Medulla oblongata (tissue), 1 donor: ENCODE results near the gene ACER2.
A peak's percentile ranks its signal among the peaks of the same experiment; 100 is the strongest.
"Not testable (repeated sequence)": the region's sequence is repeated elsewhere in the genome, so short reads cannot be mapped to it uniquely, and the experiment has no call there.

Source experiments
- DNase-seq: peaks from one replicate; pipeline ENCODE4 v3.0.0-alpha.2; 2015; ENCODE audit errors: extremely low spot score

ACER2 gene

DNA sequence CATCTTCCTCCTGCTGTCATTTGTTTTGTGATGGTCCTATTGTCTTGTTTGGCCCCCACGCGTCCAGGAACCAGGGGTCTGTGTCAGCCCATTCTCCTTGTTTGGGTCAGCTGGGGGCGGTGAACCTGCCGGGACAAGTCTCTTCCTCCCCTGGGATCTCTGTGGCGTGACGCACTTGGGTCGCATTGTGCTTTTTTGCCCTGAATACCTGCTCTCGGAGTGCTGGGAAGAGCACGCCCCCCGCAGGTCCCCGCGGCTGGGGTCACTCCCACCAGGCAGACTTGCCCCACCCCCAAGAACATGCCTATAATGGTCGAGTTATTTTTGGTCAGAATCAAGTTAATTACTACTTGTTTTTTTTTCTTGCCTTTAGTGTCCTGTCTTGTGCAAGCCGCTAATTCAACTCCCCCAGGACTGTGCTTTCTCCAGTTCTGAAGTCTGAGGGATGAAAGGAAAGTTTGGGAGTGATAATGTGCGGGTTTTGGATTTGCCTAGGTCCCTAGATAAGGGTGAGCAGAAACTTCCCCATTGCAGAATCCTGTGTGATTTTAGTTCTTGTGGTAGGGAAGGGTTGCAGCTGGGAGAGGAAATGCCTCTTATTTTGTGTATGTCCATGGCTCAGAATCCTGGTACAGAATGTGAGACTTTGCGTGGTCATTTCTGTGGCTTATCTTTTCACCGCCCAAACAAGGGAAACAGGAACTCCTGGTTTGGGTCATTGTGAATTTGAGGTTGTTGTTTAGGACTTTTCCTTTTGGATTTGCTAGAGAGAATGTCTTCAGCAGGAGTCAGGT, 789 bp downstream of the ACER2 start:
- peak; percentile 28 for DNase-seq

- DNase-seq: no peak
Observed at GRCh38 chr9:19410195-19410503, 1.3 kb downstream of the ACER2 start.

DNA sequence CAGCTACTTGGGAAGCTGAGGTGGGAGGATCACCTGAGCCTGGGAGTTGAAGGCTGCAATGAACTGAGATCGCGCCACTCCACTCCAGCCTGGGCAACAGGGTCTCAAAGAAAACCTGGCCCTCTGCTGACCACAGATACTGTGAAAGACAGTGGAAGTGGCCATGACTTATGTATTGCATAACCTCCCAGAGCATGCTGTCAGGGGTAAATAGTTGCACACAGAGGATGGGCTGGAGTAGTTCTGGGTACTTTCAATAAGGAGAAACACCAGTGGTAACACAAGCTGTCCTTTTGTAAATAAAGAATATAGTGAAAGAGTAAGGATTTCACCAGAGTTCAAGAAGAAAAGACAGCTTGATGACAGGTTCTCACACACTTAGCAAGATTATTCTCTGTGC, 1.8 kb downstream of the ACER2 start:
- no peak for DNase-seq

GRCh38 chr9:19411316-19411715, 2.5 kb downstream of the ACER2 start:
- DNase-seq: no peak

DNA sequence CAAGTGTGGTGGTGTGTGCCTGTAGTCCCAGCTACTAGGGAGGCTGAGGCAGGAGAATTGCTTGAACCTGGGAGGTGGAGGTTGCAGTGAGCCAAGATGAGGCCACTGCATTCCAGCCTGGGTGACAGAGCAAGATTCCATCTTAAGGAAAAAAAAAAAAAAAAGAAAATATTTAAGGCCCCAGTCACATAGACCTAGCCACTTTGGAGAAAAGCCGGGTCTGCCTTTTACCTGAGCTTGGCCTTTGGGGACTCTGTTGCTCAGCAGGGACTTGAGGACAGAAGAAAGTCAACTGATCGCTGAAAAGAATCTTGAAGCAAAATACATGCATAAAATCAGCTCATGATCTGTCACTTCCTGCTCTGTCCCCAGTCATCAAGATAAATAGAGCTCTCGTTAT, 4.6 kb downstream of the ACER2 start:
- not testable (repeated sequence) for DNase-seq

DNA sequence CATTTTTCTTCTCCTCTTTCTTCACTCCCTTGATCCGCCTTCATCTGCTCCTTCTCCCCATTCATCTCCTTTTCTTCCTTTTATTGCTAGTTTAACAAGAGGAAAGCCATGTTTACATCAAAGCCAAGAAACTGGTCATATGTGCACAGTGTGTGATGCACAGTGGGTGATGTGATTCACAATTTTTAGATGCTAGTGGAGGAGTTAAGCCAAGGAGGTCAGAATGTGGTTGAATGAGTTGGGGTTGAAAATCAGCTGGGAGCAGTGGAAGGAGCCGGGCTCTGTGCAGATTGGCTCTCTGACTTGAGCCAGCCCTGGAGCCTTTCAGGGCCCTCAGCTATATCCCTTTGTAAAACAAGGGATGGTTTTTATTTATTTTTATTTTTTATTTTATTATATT, 7.3 kb downstream of the ACER2 start:
- no peak for DNase-seq

DNA sequence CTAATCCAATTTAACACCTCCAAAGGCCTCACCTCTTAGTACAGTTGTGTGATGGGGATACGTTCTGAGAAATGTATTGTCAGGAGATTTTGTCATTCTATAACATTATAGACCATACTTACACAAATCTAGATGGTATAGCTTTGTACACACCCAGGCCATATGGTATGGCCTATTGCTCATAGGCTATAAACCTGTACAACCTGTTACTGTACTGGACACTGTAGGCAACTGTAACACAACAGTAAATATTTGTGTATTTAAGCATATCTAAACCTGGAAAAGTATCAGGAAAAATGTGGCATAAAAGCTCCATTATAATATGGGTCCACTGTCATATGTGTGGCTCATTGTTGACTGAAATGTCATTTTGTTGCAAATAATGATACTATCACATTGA, 12.1 kb downstream of the ACER2 start:
- DNase-seq: no peak

- DNase-seq: no peak
Observed at GRCh38 chr9:19423163-19423562, 14.4 kb downstream of the ACER2 start.

GRCh38 chr9:19424176-19424779, 15.5 kb downstream of the ACER2 start:
- no peak for DNase-seq

DNA sequence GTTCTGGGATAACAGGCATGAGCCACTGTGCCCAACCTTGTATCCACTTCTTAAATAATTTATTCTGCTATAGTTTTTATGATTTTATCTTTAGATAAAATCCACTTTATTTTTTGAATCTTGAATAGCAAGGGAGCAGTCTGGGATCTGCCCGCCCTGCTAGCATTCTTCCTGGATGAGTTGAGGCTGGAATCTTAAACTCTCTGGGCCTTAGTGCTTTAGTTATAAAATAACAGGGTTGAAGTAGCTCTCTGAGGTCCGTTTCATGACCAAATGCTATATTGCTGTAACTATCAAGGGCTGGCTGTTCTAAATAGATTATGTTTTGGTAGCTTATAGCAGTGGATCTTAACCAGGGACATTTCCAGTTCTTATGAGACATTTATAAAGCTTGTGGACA, 20.8 kb downstream of the ACER2 start:
- no peak for DNase-seq

GRCh38 chr9:19430201-19430760, 21.5 kb downstream of the ACER2 start:
- no peak for DNase-seq

DNA sequence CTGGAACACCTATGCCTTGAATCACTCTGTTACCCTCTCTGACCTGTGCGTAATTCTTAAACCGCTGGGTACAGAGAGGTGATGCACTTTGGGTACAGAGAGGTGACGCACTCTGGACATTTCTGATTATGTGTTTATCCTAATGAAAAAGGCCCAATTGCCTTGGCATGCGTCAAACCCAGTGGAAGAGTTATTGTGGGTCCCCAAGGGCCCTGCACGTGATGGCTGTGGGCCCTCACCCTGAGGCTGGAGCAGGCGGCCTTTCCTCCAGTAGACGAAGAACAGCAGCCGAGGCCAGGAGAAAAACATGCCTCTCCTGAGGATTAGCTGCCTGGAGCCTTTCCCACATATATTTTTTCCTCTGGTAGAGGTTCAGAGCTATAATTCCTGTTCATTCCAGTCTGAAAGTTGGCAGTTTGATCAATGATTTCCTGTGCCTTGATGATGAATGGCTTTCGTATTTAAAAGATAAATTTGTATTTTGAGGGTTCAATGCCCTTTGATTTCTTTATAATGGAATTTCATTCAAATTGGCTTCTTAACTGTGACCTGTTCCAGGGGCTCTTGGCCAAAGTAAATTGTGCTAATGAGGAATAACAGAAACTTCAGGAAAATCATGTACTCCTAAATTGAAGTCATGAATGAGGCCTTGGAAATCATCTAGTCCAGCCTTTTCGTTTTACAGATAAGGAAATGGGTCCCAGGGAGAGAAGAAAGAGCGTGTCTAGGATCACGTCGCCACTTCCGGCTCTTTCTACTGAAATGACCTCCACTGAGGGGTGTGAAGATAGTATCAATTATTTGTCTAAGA, 22.8 kb downstream of the ACER2 start:
- no peak for DNase-seq

GRCh38 chr9:19432473-19432872, 23.7 kb downstream of the ACER2 start:
- no peak for DNase-seq

DNA sequence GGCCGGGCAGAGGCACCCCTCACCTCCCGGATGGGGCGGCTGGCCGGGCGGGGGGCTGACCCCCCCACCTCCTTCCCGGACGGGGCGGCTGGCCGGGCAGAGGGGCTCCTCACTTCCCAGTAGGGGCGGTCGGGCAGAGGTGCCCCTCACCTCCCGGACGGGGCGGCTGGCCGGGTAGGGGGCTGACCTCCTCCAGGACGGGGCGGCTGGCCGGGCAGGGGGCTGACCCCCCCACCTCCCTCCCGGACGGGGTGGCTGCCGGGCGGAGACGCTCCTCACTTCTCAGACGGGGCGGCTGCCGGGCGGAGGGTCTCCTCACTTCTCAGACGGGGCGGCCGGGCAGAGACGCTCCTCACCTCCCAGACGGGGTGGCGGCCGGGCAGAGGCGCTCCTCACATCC, 24.9 kb downstream of the ACER2 start:
- DNase-seq: not testable (repeated sequence)

- DNase-seq: no peak
Observed at GRCh38 chr9:19440376-19440775, 31.6 kb downstream of the ACER2 start.

GRCh38 chr9:19440823-19441580, 32.2 kb downstream of the ACER2 start:
- no peak for DNase-seq

- peak; percentile 30 for DNase-seq
Observed at GRCh38 chr9:19441730-19442129, 32.9 kb downstream of the ACER2 start.

- no peak for DNase-seq
Observed at GRCh38 chr9:19442240-19442639, 33.4 kb downstream of the ACER2 start.

DNA sequence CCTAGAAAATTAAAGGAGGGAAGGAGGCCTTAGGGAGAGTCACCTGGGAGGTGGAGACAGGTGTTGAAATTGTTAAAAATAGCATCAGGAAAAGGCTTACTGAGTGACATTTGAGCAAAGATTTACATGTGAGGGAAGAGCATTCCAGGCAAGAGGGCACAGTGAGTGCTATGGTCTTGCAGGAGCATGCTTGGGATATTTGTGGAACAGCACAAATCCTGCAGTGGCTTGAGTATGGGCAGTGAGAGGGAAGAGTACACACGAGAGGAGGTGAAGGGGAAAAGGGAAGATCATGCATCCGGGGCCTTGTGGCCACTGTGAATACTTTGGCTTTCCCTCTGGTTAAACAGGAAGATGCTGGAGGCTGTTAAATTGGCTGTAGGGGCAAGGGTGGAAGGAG, 36.6 kb downstream of the ACER2 start:
- no peak for DNase-seq

- DNase-seq: no peak
Observed at GRCh38 chr9:19446361-19446861, 37.6 kb downstream of the ACER2 start.

DNA sequence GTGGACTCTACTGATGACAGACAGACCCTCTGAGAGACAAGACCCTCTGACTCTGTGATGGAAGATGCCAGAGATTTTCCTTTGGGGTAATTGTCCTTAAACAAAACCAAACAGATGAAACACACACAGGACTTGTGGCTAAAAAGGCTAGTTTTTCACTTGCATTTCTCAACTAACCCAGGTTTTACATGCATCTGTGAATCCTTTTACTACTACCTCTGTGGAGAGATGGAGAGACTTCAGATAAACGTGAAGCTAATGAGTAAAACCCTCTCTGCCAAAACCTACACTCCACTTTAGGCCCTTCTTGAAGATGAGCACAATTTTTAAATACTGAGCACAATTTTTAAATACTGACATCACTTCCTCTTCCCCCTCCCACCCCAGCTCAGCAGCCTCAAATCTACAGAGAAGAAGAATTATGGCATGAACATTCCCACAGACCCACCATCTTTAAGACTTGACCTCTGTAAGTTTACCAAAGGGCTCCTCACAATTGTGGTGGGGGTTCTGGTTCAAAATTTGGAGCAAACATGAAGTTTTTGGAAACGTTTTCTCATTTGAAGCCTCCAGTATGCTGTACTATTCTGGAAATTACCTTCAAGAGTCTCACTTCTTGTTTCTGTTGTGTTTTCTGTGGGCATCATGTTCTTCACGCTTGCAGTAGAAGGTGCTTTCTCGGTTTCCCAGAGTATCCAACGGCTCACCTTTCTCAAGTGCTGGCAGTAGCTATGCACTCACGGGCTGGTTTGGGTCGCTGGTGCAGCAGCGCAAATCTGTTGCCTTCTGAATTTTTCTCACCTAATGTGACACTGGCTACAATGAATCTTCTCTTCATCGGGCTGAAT, 42.7 kb downstream of the ACER2 start:
- DNase-seq: no peak
